ENCODE measurements around the gene WDFY2. TPM values are rescaled to one million over a fixed set of nuclear protein-coding genes. Genes with fewer than 3 reads are reported as not detected.

The WDFY2 gene
- total RNA-seq, 1 experiment from 2014 or later = 14.1 TPM

DNA sequence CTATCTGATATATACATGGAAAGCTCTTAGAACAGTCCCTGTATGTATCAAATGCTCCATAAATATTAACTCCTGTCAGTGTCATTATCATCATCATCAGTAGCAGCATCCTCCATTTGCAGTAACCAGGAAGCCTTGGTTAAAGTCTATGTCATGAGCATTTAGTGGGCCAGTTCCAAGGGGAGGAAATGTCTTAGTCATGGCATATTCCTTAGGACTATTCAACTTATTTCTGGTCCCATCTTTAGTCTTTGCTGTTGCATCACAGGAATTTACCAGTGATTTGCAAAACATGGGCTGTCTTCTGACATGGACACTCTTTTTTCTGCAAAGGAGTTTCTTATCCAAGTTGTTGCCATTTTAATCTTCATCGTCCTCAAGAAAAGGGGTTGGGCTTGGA is 98.4 kb downstream of the WDFY2 start:
- Histone ChIP-seq H3K4me3 (no peak overlapping the region), H3K27me3 (ENCODE audit: insufficient read depth, low read depth) (no peaks in the 10 kb centered on the region), H4K20me1 (ENCODE audit: insufficient read depth) (no peaks in the 10 kb centered on the region), H3K27ac (no peak overlapping the region), H3K79me2 (ENCODE audit: low read depth) (no peaks in the 10 kb centered on the region), H3K9me2 (ENCODE audit: insufficient read depth) (no peaks in the 10 kb centered on the region), H3F3A (ENCODE audit: insufficient read depth, low read depth) (peaks cover 14% of the 10 kb centered on the region; the same call in 1 of the 2 replicates), H3K9me3 (ENCODE audit: insufficient read depth, low read depth) (no peaks in the 10 kb centered on the region), H2AFZ (no peak overlapping the region), H3K4me1 (replicated peaks; ENCODE audit: insufficient read depth) (peaks cover 25% of the 10 kb centered on the region), H3K4me2 (no peak overlapping the region), H3K36me3 (ENCODE audit: low read depth) (no peaks in the 10 kb centered on the region)
- TF ChIP-seq CTCF (conservative IDR thresholded peaks at IDR 0.05) (no peak), EZH2 (IDR thresholded peaks at IDR 0.05; ENCODE audit: low read depth) (no peak)
- DNase-seq = no peak
- CTCF ChIA-PET = no interaction called here
- no TSS peak for BruUV-seq (replicated peaks)
- POLR2A ChIA-PET (ENCODE audit: unreplicated experiment) = no interaction called here
- intact Hi-C loops (cut with micrococcal nuclease; ENCODE audit: unreplicated experiment) = no loop called here

- intact Hi-C loops (cut with micrococcal nuclease; ENCODE audit: unreplicated experiment) = no loop called here
- Histone ChIP-seq H2AFZ (no peak overlapping the region), H3K27ac (no peak overlapping the region), H4K20me1 (ENCODE audit: insufficient read depth) (no peaks in the 10 kb centered on the region), H3K27me3 (ENCODE audit: insufficient read depth, low read depth) (no peaks in the 10 kb centered on the region), H3K9me3 (ENCODE audit: insufficient read depth, low read depth) (no peaks in the 10 kb centered on the region), H3K4me3 (no peak overlapping the region), H3K79me2 (ENCODE audit: low read depth) (no peaks in the 10 kb centered on the region), H3K4me1 (replicated peaks; ENCODE audit: insufficient read depth) (peaks cover 25% of the 10 kb centered on the region), H3K4me2 (no peak overlapping the region), H3K9me2 (ENCODE audit: insufficient read depth) (no peaks in the 10 kb centered on the region), H3F3A (ENCODE audit: insufficient read depth, low read depth) (peaks cover 14% of the 10 kb centered on the region; the same call in 1 of the 2 replicates), H3K36me3 (ENCODE audit: low read depth) (no peaks in the 10 kb centered on the region)
- TF ChIP-seq EZH2 (IDR thresholded peaks at IDR 0.05; ENCODE audit: low read depth) (no peak), CTCF (conservative IDR thresholded peaks at IDR 0.05) (no peak)
- CTCF ChIA-PET = interaction anchor here (0.7 kb wide), 1 partner anchor 559 kb away, joined by 5 read pairs; no protein-coding TSS in a partner anchor
- POLR2A ChIA-PET (ENCODE audit: unreplicated experiment) = no interaction called here
- DNase-seq = no peak
- no TSS peak for BruUV-seq (replicated peaks)
Observed at GRCh38 chr13:51683597-51683996, 99.3 kb downstream of the WDFY2 start.

GRCh38 chr13:51684076-51684475 is 99.8 kb downstream of the WDFY2 start:
- ChIA-PET POLR2A (ENCODE audit: unreplicated experiment) (no interaction called here), CTCF (interaction anchor here (0.7 kb wide), 1 partner anchor 560 kb away, joined by 5 read pairs; no protein-coding TSS in a partner anchor)
- Histone ChIP-seq H3K9me3 (ENCODE audit: insufficient read depth, low read depth) (no peaks in the 10 kb centered on the region), H3K4me3 (no peak overlapping the region), H3K9me2 (ENCODE audit: insufficient read depth) (no peaks in the 10 kb centered on the region), H3K79me2 (ENCODE audit: low read depth) (no peaks in the 10 kb centered on the region), H3K27ac (no peak overlapping the region), H3K27me3 (ENCODE audit: insufficient read depth, low read depth) (no peaks in the 10 kb centered on the region), H3K36me3 (ENCODE audit: low read depth) (no peaks in the 10 kb centered on the region), H2AFZ (no peak overlapping the region), H3F3A (ENCODE audit: insufficient read depth, low read depth) (peaks cover 14% of the 10 kb centered on the region; the same call in 1 of the 2 replicates), H3K4me2 (no peak overlapping the region), H4K20me1 (ENCODE audit: insufficient read depth) (no peaks in the 10 kb centered on the region), H3K4me1 (replicated peaks; ENCODE audit: insufficient read depth) (peaks cover 25% of the 10 kb centered on the region)
- BruUV-seq (replicated peaks) = no TSS peak
- no peak for TF ChIP-seq EZH2 (IDR thresholded peaks at IDR 0.05; ENCODE audit: low read depth)
- TF ChIP-seq CTCF (conservative IDR thresholded peaks at IDR 0.05) = no peak
- DNase-seq = no peak
- intact Hi-C loops (cut with micrococcal nuclease; ENCODE audit: unreplicated experiment) = no loop called here

Data from PC-9 (cell line).